ENCODE measurements around the gene SEMA6A. TPM values are rescaled to one million over a fixed set of nuclear protein-coding genes. Genes with fewer than 3 reads are reported as not detected.

Gene SEMA6A
- polyA plus RNA-seq, 1 of the 3 experiments (the other 2 are of a cell fraction), result 0.18 TPM

GRCh38 chr5:116411101-116411571 lies 163.5 kb downstream of the SEMA6A start:
- Histone ChIP-seq H3F3A (replicated peaks; ENCODE audit: insufficient read depth) (no peaks in the 10 kb centered on the region), H3K4me2 (no peak overlapping the region), H3K36me3 (replicated peaks in 1 of 2; ENCODE audit: control insufficient read depth in 1 of 2, insufficient read depth in 2 of 2, low read length in 1 of 2) (no peaks in the 10 kb centered on the region), H3K9me2 (no peaks in the 10 kb centered on the region), H3K79me2 (ENCODE audit: insufficient read depth) (no peaks in the 10 kb centered on the region), H3K9me3 (no peaks in the 10 kb centered on the region), H3K9ac (no peak overlapping the region), H2AFZ (ENCODE audit: low read depth) (no peak overlapping the region), H3K4me1 (ENCODE audit: control insufficient read depth in 1 of 2, insufficient read depth in 2 of 2, low read depth in 1 of 2, low read length in 1 of 2) (no peaks in the 10 kb centered on the region; a peak in 1 of 4 replicates), H3K27me3 (ENCODE audit: insufficient read depth) (no peaks in the 10 kb centered on the region), H3K4me3 (ENCODE audit: low read depth in 2 of 2, low read length in 1 of 2) (no peak overlapping the region), H3K27ac (ENCODE audit: low read depth in 2 of 2, low read length in 1 of 2) (no peak overlapping the region), H4K20me1 (ENCODE audit: insufficient read depth) (no peaks in the 10 kb centered on the region)
- WGBS (ENCODE audit: low lambda C conversion rate), result 71% methylated on average over 5 of the region's 5 CpGs
- no peak for DNase-seq
- CTCF ChIA-PET, result no interaction called here
- POLR2A ChIA-PET, result no interaction called here
- TF ChIP-seq ZBTB33 (IDR thresholded peaks at IDR 0.05; ENCODE audit: borderline replicate concordance, low read depth), result no peak
- TF ChIP-seq NFIC (IDR thresholded peaks at IDR 0.05; ENCODE audit: borderline replicate concordance), result no peak
- TF ChIP-seq YY1 (IDR thresholded peaks at IDR 0.05; ENCODE audit: low read depth), result no peak
- TF ChIP-seq, protein P1, sequence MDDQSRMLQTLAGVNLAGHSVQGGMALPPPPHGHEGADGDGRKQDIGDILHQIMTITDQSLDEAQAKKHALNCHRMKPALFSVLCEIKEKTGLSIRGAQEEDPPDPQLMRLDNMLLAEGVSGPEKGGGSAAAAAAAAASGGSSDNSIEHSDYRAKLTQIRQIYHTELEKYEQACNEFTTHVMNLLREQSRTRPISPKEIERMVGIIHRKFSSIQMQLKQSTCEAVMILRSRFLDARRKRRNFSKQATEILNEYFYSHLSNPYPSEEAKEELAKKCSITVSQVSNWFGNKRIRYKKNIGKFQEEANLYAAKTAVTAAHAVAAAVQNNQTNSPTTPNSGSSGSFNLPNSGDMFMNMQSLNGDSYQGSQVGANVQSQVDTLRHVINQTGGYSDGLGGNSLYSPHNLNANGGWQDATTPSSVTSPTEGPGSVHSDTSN (IDR thresholded peaks at IDR 0.05), result no peak
- TF ChIP-seq NRF1 (IDR thresholded peaks at IDR 0.05; ENCODE audit: low read depth, low read length), result no peak

GRCh38 chr5:116410336-116410890 lies 164.2 kb downstream of the SEMA6A start:
- H3K9me3 ChIP-seq, result no peaks in the 10 kb centered on the region
- ChIA-PET POLR2A (no interaction called here), CTCF (interaction anchor here (0.6 kb wide), 1 partner anchor 16 kb away, joined by 3 read pairs; no protein-coding TSS in a partner anchor)
- H3K79me2 ChIP-seq (ENCODE audit: insufficient read depth), result no peaks in the 10 kb centered on the region
- DNase-seq, result no peak
- H4K20me1 ChIP-seq (ENCODE audit: insufficient read depth), result no peaks in the 10 kb centered on the region
- H3K9ac ChIP-seq, result no peak overlapping the region
- H3K4me2 ChIP-seq, result no peak overlapping the region
- H2AFZ ChIP-seq (ENCODE audit: low read depth), result no peak overlapping the region
- no peaks in the 10 kb centered on the region; a peak in 1 of 4 replicates for H3K4me1 ChIP-seq (ENCODE audit: control insufficient read depth in 1 of 2, insufficient read depth in 2 of 2, low read depth in 1 of 2, low read length in 1 of 2)
- WGBS (ENCODE audit: low lambda C conversion rate), result 70% methylated on average over 3 of the region's 3 CpGs
- H3K27me3 ChIP-seq (ENCODE audit: insufficient read depth), result no peaks in the 10 kb centered on the region
- no peaks in the 10 kb centered on the region for H3K9me2 ChIP-seq
- H3K27ac ChIP-seq (ENCODE audit: low read depth in 2 of 2, low read length in 1 of 2), result no peak overlapping the region
- H3F3A ChIP-seq (replicated peaks; ENCODE audit: insufficient read depth), result no peaks in the 10 kb centered on the region
- H3K4me3 ChIP-seq (ENCODE audit: low read depth in 2 of 2, low read length in 1 of 2), result no peak overlapping the region
- H3K36me3 ChIP-seq (replicated peaks in 1 of 2; ENCODE audit: control insufficient read depth in 1 of 2, insufficient read depth in 2 of 2, low read length in 1 of 2), result no peaks in the 10 kb centered on the region
- TF ChIP-seq IRF3 (IDR thresholded peaks at IDR 0.05; ENCODE audit: low read depth, low read length) (no peak), MAX (IDR thresholded peaks at IDR 0.05; ENCODE audit: low read depth) (no peak), JUND (IDR thresholded peaks at IDR 0.05) (no peak), GATA2 (CRISPR knock-in tag; IDR thresholded peaks at IDR 0.05) (no peak), USF2 (IDR thresholded peaks at IDR 0.05; ENCODE audit: borderline replicate concordance, low read depth, low read length) (no peak), TCF12 (IDR thresholded peaks at IDR 0.05) (no peak), FOSL2 (IDR thresholded peaks at IDR 0.05; ENCODE audit: borderline replicate concordance, low read depth) (no peak), ELF1 (IDR thresholded peaks at IDR 0.05) (no peak), ZBTB33 (IDR thresholded peaks at IDR 0.05; ENCODE audit: borderline replicate concordance, low read depth) (no peak), TEAD4 (IDR thresholded peaks at IDR 0.05; ENCODE audit: borderline replicate concordance, insufficient read depth) (no peak), RCOR1 (IDR thresholded peaks at IDR 0.05; ENCODE audit: low read length) (no peak)
- TF ChIP-seq, protein P1 (IDR thresholded peaks at IDR 0.05), result no peak
- TF ChIP-seq, protein P2, sequence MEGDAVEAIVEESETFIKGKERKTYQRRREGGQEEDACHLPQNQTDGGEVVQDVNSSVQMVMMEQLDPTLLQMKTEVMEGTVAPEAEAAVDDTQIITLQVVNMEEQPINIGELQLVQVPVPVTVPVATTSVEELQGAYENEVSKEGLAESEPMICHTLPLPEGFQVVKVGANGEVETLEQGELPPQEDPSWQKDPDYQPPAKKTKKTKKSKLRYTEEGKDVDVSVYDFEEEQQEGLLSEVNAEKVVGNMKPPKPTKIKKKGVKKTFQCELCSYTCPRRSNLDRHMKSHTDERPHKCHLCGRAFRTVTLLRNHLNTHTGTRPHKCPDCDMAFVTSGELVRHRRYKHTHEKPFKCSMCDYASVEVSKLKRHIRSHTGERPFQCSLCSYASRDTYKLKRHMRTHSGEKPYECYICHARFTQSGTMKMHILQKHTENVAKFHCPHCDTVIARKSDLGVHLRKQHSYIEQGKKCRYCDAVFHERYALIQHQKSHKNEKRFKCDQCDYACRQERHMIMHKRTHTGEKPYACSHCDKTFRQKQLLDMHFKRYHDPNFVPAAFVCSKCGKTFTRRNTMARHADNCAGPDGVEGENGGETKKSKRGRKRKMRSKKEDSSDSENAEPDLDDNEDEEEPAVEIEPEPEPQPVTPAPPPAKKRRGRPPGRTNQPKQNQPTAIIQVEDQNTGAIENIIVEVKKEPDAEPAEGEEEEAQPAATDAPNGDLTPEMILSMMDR (IDR thresholded peaks at IDR 0.05), result no peak
